ENCODE measurements around the gene TRPV5.
"Not testable (repeated sequence)": the region's sequence is repeated elsewhere in the genome, so short reads cannot be mapped to it uniquely, and the experiment has no call there.

TRPV5 gene

DNA sequence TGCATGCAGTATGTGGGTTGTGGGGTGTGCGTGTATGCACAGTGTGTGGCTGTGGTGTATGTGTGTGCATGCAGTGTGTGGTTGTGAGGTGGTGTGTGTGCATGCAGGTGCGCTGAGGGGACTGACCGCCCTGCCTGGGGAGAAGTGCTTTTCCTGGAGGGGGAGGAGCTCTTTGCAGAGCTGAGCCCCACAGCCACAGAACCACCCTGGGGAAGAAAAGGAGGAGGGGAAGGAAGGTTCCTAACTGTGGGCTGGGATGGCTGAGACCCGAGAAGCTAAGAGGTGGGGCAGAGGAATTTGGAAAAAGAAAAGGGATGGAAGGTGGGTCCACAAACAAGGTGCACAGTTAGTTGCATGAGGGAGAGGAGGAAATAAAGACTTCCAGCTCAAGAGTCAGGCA is at the start of gene TRPV5:
TSS of gene TRPV5 (minus strand) at position 123 of the 400 bp plus-strand sequence. CDS start 287 bp downstream, outside the sequence.
- DNase-seq, result no peak

DNA sequence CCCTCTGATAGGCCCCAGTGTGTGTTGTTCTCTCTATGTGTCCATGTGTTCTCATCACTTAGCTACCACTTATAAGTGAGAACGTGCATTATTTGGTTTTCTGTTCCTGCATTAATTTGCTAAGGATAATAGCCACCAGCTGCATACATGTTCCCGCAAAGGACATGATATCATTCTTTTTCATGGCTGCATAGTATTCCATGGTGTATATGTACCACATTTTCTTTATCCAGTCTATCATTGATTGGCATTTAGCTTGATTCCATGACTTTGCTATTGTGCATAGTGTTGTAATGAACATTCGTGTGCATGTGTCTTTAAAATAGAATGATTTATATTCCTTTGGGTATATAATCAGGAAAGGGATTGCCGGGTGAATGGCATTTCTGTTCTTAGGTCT is 44.9 kb upstream of the TRPV5 start:
- DNase-seq, result not testable (repeated sequence)

DNA sequence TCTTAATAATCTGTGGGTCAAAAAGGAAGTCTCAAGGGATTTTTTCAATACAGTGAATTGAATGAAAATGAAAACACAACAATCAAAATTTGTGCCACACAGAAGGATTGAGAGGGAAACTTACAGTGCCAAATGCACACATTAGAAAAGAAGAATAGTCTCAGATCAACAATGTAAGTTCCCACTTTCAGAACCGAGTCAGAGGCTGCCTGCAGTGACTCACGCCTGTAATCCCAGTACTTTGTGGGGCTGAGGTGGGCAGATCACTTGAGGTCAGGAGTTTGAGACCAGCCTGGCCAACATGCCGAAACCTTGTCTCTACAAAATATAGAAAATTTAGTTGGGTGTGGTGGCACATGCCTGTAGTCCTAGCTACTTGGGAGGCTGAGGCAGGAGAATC is 41.1 kb upstream of the TRPV5 start:
- no peak for DNase-seq

DNA sequence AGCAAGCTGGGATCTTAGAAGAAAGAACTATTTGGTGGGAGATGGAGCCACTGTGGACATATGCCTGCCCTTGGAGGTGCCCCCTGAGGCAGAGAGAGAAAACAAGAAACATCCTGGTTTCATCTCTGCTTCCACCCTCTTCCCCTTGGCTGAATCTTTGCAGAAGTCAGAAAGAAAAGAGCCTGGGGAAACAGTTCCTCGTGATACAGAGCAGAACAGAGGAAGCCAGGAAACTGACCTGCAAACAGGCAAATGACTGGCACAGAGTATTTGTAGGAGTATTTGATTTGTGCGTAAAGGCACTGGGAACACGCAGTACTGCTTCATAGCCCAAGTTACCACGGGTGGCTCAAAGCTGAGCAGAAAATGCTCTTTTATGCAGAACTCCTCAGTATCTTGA is 35.6 kb upstream of the TRPV5 start:
- no peak for DNase-seq

- DNase-seq, result no peak
These were observed 34.7 kb upstream of the TRPV5 start for GRCh38 chr7:142968229-142968628.

- no peak for DNase-seq
These were observed 31.1 kb upstream of the TRPV5 start for GRCh38 chr7:142964502-142965246.

DNA sequence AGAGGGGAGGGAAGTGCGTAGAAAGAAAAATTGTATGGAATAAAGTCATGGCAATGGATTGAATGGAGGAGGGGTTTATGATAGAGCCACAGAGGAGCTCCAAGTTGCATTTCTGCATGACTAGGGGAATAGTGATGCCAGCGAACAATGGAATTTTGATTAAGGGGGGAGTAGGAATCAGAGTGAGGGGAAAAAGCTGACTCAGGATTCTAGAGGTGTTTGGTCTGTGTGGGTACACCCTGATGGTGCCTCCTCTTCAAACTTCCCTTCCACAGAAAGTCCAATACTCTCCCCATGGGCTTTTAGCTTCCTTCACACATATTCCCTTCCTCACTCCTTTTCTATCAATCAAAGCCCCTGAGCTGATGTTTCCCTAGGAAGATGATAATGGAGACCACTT is 30.4 kb upstream of the TRPV5 start:
- no peak for DNase-seq

- no peak for DNase-seq
These were observed 29.4 kb upstream of the TRPV5 start for GRCh38 chr7:142962991-142963390.

DNA sequence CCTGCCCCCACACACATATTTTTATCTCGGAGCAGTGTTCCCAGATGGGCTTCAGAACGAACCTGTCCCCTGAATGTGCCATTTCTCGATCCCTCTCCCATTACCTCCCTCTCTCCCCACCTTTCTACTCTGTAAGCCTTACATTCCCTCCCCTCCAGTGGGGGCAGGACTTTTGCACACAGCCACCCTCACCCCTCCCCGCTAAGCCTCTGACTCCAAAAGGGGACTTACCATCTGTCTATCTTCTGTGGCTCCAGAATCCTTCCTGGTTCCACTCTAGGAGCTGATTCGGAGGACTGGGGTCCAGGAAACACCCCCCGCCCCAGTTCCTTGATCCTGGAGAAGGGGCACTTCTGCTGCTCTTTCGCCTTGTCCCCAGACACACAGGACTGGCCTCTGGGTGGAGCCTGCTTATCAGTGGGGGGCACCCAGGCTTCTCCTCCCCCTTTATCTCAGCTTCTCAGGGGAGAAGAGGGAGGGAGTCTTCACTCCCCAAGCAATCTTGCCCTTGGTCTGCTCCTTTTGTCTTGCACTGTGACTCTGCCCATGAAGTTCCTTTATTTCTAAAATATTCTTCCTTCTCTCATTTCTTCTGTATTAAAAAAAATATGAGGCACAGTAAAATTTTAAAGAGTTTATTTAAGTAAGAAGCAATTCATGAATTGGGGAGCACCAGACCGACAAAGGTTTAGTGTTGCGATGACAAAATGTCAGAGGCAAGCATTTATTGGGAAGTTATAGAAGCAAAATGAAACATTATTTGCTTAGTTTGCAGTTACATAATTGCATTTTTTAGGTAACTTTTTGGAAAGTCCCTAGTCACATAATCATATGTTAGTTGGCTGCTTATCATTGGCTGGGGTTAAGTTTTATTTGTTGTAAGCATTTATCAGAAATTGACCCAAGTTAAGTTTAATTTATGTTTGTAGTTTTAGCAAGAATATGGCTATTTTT is 28.7 kb upstream of the TRPV5 start, which contains the start of gene KEL:
TSS of gene KEL (minus strand) at position 391 of the 954 bp plus-strand sequence. CDS start at position 234, 157 bp downstream.
- DNase-seq, result no peak

DNA sequence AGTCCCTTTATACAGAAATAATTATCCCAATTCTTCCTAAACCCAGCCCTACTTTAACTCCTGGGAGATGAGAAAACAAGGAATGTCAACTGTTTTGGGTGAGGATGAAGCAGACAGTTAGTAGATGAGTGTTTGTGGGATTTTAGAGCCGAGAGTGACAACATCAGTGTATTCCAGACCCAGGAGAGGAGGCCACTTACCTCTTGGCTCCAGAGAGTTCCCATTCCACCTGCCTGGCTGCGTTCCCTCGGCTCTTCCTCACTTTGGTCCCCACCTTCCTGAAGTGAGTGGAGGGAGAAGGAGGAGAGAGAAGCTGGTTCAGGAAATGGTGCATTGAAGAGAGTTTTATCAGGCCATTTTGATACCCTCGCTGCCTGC is 28.0 kb upstream of the TRPV5 start:
- DNase-seq, result no peak

DNA sequence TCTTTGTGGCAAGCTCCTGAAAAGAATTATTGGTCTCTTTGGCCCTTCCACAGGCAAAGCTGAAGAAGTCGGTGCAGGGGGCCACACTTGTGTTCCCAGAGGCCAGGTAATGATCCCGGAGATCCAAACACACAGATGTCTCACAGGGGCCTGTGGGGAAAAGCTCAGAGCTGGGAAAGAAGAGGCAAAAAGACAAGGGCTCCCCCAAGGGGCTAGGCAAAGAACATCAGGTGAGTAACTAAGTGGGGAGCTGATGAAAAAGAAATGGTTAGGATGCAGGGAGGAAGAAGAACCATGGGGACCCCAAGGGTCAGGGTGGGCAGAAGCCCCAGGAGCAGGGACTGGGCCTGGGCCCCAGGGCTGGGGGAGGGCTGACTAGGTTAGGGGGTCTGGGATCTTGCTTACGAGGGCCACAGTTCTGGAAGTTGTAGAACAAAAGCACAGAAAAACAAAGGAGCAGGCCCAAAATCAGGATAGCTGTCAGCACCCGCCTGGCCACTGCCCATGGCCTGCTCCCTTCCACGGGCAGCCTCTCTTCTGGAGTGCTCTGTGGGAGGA is 27.5 kb upstream of the TRPV5 start:
- no peak for DNase-seq

DNA sequence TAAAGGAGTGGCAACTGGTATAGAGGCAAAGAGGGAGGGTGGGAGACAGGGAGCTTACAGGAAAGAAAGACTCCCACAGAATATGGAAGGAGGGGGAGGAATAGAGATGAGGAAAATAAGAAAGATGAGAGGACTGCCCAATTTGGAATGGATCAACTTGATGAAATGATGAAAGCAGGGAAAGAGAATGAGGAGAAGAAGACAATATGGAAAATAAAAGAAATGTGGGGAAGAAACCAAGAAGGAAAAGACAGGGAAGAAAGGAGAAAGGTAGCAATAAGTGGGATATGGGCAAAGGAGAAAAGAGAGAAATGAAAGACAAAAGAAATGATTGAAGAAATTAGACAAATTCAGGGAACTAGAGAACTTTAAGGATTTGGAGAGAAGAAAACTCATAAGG is 25.7 kb upstream of the TRPV5 start:
- no peak for DNase-seq

GRCh38 chr7:142957723-142958122 is 24.2 kb upstream of the TRPV5 start:
- no peak for DNase-seq

DNA sequence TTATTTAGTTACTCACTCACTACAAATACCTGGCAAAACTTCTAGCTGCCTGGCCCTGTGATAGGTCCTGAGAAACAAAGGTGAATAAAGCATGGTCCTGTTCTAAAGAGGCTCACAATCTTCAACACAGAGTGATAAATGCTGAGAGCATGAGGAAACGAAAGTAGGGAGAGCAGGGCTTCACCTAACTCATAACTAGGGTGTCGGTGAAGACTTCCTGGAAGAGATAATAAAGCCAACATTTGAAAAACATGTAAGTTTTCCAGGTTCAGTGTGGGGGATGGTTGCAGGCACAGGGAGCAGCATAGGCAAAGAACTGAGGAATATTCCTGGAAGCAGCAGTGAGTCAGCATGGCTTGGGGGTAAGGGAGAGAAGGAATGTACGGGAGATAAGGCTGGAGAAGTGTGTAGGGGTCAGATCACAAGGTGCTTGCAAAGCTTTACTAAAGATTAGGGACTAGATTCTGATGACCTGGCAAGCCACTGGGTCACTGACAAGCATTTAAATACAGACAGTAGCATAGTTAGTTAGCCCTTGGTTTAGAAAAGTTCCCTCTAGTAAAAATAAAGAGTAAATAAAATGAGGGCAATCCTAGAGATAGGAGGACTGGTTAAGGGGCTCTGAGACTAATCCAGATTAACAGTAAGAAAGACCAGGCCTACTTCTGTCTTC is 23.5 kb upstream of the TRPV5 start:
- no peak for DNase-seq

GRCh38 chr7:142954680-142955268 is 21.2 kb upstream of the TRPV5 start:
- no peak for DNase-seq

- DNase-seq, result no peak
These were observed 16.7 kb upstream of the TRPV5 start for GRCh38 chr7:142950235-142950634.

GRCh38 chr7:142948603-142949002 is 15.1 kb upstream of the TRPV5 start:
- no peak for DNase-seq

- no peak for DNase-seq
These were observed 11.5 kb upstream of the TRPV5 start for GRCh38 chr7:142945001-142945400.

- no peak for DNase-seq
These were observed 10.2 kb upstream of the TRPV5 start for GRCh38 chr7:142943706-142944268.

- no peak for DNase-seq
These were observed 9.2 kb upstream of the TRPV5 start for GRCh38 chr7:142942746-142943145.

DNA sequence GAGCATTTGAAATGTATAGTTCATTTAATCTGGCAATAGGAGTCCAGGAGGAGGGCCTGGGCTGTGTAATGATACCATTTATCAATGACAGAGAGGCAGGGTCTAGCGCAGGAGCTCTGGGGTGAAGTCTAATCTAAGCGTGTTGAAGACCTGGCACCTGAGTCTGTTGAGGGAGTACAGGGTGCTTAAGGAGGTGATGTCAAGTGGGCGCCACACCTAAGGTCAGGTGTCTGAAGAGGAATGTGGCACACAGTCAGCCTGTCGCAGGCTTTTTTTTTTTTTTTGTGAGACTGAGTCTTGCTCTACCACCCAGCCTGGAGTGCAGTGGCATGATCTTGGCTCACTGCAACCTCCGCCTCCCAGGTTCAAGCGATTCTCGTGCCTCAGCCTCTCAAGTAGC is 8.0 kb upstream of the TRPV5 start:
- no peak for DNase-seq

DNA sequence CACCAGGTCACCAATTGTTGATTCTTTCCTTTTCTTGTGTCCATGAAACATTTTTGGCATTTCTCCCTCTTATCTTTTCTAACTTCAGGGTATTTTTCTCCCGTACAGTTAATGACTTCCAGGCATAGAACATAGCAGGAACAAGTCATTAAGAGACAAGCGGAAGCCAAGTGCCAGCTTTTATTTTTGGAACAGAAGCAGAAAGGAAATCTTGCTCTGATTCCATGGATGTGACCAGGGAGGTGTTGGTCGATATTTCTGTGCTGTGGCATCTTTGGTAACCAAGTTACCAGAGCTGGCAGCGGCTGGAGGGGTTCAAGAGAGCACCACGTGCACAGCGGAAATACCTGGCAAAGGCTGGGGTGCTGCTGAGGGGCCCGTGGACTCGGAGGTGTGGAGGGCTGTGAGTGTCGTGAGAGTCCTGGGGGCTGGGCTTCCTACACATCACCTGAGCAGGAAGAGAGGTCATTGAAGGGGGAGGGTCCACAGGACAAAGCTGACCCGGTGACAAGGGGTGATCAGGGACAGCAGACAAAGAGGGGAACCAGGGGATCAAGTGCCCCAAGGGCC is 7.5 kb upstream of the TRPV5 start:
- DNase-seq, result no peak

Measured in CD4-positive, alpha-beta T cell treated with Interleukin-6 for 4 hours (primary cell).